Suprapubic skin (tissue), 4 donors: ENCODE results near the gene DCLK2. TPM values are rescaled to one million over a fixed set of nuclear protein-coding genes. Genes with fewer than 3 reads are reported as not detected.

Experiments
- DNase-seq, 2 donors: peaks; one replicate each; pipeline ENCODE4 v3.0.0-alpha.2; 2019; ENCODE audit warnings: low spot score in 2 of 2
- H3K27ac ChIP-seq: fragments of 200-600 bp; sonication (generic); one replicate; pipeline ENCODE4 v1.5.1; 2019
- H3K27me3 ChIP-seq: fragments of 200-600 bp; sonication (generic); one replicate; pipeline ENCODE4 v1.5.1; 2019
- H3K36me3 ChIP-seq: fragments of 200-600 bp; sonication (generic); one replicate; pipeline ENCODE4 v1.5.1; 2019
- H3K4me1 ChIP-seq: fragments of 200-600 bp; sonication (generic); one replicate; pipeline ENCODE4 v1.5.1; 2019
- H3K4me3 ChIP-seq: fragments of 200-600 bp; sonication (generic); one replicate; pipeline ENCODE4 v1.5.1; 2019; ENCODE audit warnings: mild to moderate bottlenecking
- H3K9me3 ChIP-seq: fragments of 200-600 bp; sonication (generic); one replicate; pipeline ENCODE4 v1.5.1; 2019
- CTCF ChIP-seq, 2 donors: fragments of 200-600 bp in 1 of 2; fragments of 450-650 bp in 1 of 2; sonication (generic) in 1 of 2; IDR thresholded peaks; one replicate each; pipeline ENCODE4 v1.5.1; 2016 to 2019; ENCODE audit warnings: antibody characterized with exemption in 2 of 2, mild to moderate bottlenecking in 1 of 2, moderate library complexity in 1 of 2
- EP300 ChIP-seq: sonication (generic); formaldehyde crosslinking; IDR thresholded peaks from one replicate; pipeline ENCODE4 v1.6.1; 2017; ENCODE audit warnings: antibody characterized with exemption
- POLR2A ChIP-seq, 2 donors: fragments of 450-650 bp; IDR thresholded peaks; one replicate each; pipeline ENCODE4 v1.6.1; 2017; ENCODE audit warnings: antibody characterized with exemption in 2 of 2, mild to moderate bottlenecking in 2 of 2, moderate library complexity in 2 of 2
- POLR2AphosphoS5 ChIP-seq, 3 donors: sonication (generic); formaldehyde crosslinking; IDR thresholded peaks; one replicate each; pipeline ENCODE4 v1.6.1; 2017; ENCODE audit warnings: antibody characterized with exemption in 3 of 3
- WGBS: methylation state at CpG from one replicate; pipeline ENCODE4 v1.1.5; 2018; 5-methylcytosine and 5-hydroxymethylcytosine counted together
- total RNA-seq, 4 donors: library from RNA; depleted of rRNA; stranded (reverse); fragments of >200 nt; gene quantifications; one replicate each; pipeline ENCODE4 v1.1.0, GENCODE V29; 2016

Gene DCLK2
- 1 to 10 TPM in 3 of 4 donors, under 1 TPM in 1; 0.57 to 3.6 (median 1.9) TPM for total RNA-seq

DNA sequence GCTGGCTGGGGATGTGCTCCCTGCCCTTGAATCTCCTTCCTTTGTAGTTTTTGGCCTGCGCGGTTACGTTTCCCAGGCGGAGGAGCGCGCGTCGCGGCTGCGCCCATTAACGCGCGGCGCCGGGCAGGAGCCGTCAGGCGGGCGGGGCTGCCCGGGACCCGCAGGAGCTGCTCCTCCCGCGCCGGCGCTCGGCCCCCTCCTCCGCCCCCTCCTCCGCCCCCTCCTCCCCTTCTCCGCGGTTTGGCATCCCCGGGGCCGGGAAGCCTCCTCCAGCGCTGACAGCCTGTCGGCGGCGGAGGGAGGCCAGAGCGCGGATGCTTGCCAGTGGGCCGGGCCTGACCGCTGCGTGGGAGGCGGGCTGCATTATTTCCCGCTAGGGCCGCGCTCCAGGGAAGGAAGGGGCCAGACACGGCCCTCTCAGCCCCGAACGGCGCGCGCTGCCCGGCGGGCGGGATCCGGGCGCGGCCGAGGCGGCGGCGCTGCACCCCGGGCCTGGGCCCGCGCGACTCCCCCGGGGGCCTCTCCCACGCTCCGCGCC, at the start of gene DCLK2:
Gene DCLK2, plus strand, starts transcription at position 405 of the 538 bp plus-strand sequence. CDS start 583 bp downstream, outside the sequence.
- Histone ChIP-seq H3K4me3 (peak within 1 kb of the TSS; percentile 65), H3K9me3 (no peaks in the 10 kb centered on the region), H3K4me1 (peaks cover 8% of the 10 kb centered on the region), H3K27me3 (no peaks in the 10 kb centered on the region), H3K36me3 (no peaks in the 10 kb centered on the region), H3K27ac (peak within 1 kb of the TSS; percentile 76)
- no peak for TF ChIP-seq POLR2AphosphoS5 (IDR thresholded peaks at IDR 0.05)
- no peak for TF ChIP-seq EP300
- no peak for TF ChIP-seq CTCF (IDR thresholded peaks at IDR 0.05)
- peak in 1 of 2 donors; percentile 29 for TF ChIP-seq POLR2A (IDR thresholded peaks at IDR 0.05)
- DNase-seq: peak; percentile 78 to 82
- WGBS: 0% methylated on average over 12 of the region's 68 CpGs

GRCh38 chr4:150032541-150032940, 45.7 kb upstream of the DCLK2 start:
- no peak for DNase-seq
- Histone ChIP-seq H3K4me3 (no peak overlapping the region), H3K27ac (no peak overlapping the region), H3K4me1 (no peaks in the 10 kb centered on the region), H3K36me3 (no peaks in the 10 kb centered on the region), H3K27me3 (no peaks in the 10 kb centered on the region), H3K9me3 (no peaks in the 10 kb centered on the region)
- WGBS: 85% methylated on average over 7 of the region's 7 CpGs
- TF ChIP-seq EP300: no peak
- no peak for TF ChIP-seq POLR2A (IDR thresholded peaks at IDR 0.05)
- TF ChIP-seq CTCF (IDR thresholded peaks at IDR 0.05): no peak
- no peak for TF ChIP-seq POLR2AphosphoS5 (IDR thresholded peaks at IDR 0.05)

- 73% methylated on average over 4 of the region's 4 CpGs for WGBS
- no peak overlapping the region for H3K4me3 ChIP-seq
- DNase-seq: no peak
- H3K27me3 ChIP-seq: no peaks in the 10 kb centered on the region
- H3K27ac ChIP-seq: no peak overlapping the region
- no peaks in the 10 kb centered on the region for H3K4me1 ChIP-seq
- no peaks in the 10 kb centered on the region for H3K36me3 ChIP-seq
- H3K9me3 ChIP-seq: no peaks in the 10 kb centered on the region
- TF ChIP-seq EP300: no peak
- no peak for TF ChIP-seq POLR2AphosphoS5 (IDR thresholded peaks at IDR 0.05)
- TF ChIP-seq POLR2A (IDR thresholded peaks at IDR 0.05): no peak
- TF ChIP-seq CTCF (IDR thresholded peaks at IDR 0.05): no peak
Observed at GRCh38 chr4:150033081-150033480, 45.2 kb upstream of the DCLK2 start.

- TF ChIP-seq POLR2AphosphoS5 (IDR thresholded peaks at IDR 0.05) (no peak), POLR2A (IDR thresholded peaks at IDR 0.05) (no peak), CTCF (IDR thresholded peaks at IDR 0.05) (no peak)
- 23% methylated on average over 2 of the region's 2 CpGs for WGBS
- Histone ChIP-seq H3K27ac (no peak overlapping the region), H3K4me1 (no peaks in the 10 kb centered on the region), H3K27me3 (no peaks in the 10 kb centered on the region), H3K4me3 (no peak overlapping the region), H3K36me3 (no peaks in the 10 kb centered on the region), H3K9me3 (no peaks in the 10 kb centered on the region)
- DNase-seq: no peak
Observed at GRCh38 chr4:150033901-150034300, 44.3 kb upstream of the DCLK2 start.

GRCh38 chr4:150037251-150037856, 40.9 kb upstream of the DCLK2 start:
- no peaks in the 10 kb centered on the region for H3K4me1 ChIP-seq
- H3K27me3 ChIP-seq: no peaks in the 10 kb centered on the region
- WGBS: 39% methylated on average over 6 of the region's 6 CpGs
- no peaks in the 10 kb centered on the region for H3K9me3 ChIP-seq
- H3K4me3 ChIP-seq: no peak overlapping the region
- no peaks in the 10 kb centered on the region for H3K36me3 ChIP-seq
- DNase-seq: no peak
- TF ChIP-seq POLR2A (IDR thresholded peaks at IDR 0.05) (no peak), POLR2AphosphoS5 (IDR thresholded peaks at IDR 0.05) (no peak), EP300 (no peak), CTCF (IDR thresholded peaks at IDR 0.05) (no peak)
- H3K27ac ChIP-seq: no peak overlapping the region
